ENCODE results near the gene ZNF783. TPM values are rescaled to one million over a fixed set of nuclear protein-coding genes. Genes with fewer than 3 reads are reported as not detected.
A peak's percentile ranks its signal among the peaks of the same experiment; 100 is the strongest.

The ZNF783 gene
- total and polyA plus RNA-seq, 8 donors = 11.5 to 21.9 (median 16.2) TPM

- ATAC-seq (no peak), DNase-seq (no peak)
- no peaks in the 10 kb centered on the region for H3K4me1 ChIP-seq
- no peak overlapping the region for H3K27ac ChIP-seq
- intact Hi-C loops (cut with DNase I) = no loop called here
- TF ChIP-seq CTCF (IDR thresholded peaks at IDR 0.05) = no peak
- H3K36me3 ChIP-seq = peaks cover 0 to 27% of the 10 kb centered on the region in 2 donors
- H3K27me3 ChIP-seq = no peaks in the 10 kb centered on the region
- no peaks in the 10 kb centered on the region for H3K9me3 ChIP-seq
- no peak overlapping the region for H3K4me3 ChIP-seq
Measured at GRCh38 chr7:149293946-149294633, 32.1 kb downstream of the ZNF783 start.

- no peak for TF ChIP-seq CTCF (IDR thresholded peaks at IDR 0.05)
- Histone ChIP-seq H3K4me3 (no peak overlapping the region), H3K36me3 (peaks cover 0 to 22% of the 10 kb centered on the region in 2 donors), H3K27me3 (no peaks in the 10 kb centered on the region), H3K27ac (no peak overlapping the region), H3K4me1 (no peaks in the 10 kb centered on the region), H3K9me3 (no peaks in the 10 kb centered on the region)
- intact Hi-C loops (cut with DNase I) = no loop called here
- ATAC-seq = no peak
- peak in 1 of 4 donors; percentile 19 for DNase-seq
Measured at GRCh38 chr7:149294634-149295480, 32.9 kb downstream of the ZNF783 start.

DNA sequence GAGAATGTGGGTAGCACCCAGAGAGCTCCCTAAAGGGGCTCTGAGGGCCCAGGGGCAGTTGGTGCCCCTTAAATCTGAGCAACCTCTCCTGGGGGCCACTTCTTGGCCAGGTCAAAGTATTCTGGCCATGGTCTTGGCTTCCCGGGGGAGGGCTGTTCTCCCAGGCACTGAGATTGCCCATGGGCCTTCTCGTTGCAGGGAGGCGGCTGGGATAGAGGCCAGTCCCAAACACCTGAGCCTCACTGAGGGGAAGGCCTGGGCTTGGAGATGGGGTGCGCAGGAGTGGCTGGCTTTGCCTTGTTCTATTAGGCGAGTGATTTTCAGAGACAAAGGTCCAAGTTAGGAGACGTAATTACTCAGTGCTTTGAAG, 33.5 kb downstream of the ZNF783 start:
- no peak overlapping the region for H3K27ac ChIP-seq
- H3K36me3 ChIP-seq = peaks cover 0 to 20% of the 10 kb centered on the region in 2 donors
- no peak overlapping the region for H3K4me3 ChIP-seq
- no peaks in the 10 kb centered on the region for H3K9me3 ChIP-seq
- DNase-seq (peak in 1 of 4 donors; percentile 4), ATAC-seq (no peak)
- no peaks in the 10 kb centered on the region for H3K27me3 ChIP-seq
- H3K4me1 ChIP-seq = no peaks in the 10 kb centered on the region
- no peak for TF ChIP-seq CTCF (IDR thresholded peaks at IDR 0.05)
- intact Hi-C loops (cut with DNase I) = no loop called here

DNA sequence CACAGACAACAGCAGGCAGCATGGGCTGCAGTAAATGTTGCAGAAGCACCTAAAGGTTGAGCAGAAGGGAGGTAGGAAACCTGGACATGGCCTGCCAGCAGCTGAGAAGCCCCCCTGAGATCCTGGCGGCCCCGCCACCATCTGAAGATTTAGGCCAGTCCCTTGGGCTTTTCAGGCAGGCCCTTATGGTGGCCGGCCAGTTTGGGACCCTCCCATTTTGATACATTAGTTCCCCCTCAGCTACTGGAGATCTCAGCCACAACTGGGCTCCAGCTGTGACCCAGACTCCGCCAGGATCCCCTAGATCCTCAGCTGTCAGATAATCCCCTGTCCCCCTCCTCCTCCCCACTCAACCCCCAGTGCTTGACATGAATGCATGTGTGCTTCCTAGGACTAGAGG, 34.4 kb downstream of the ZNF783 start:
- no peak for DNase-seq
- no peak for ATAC-seq
- no peak overlapping the region for H3K27ac ChIP-seq
- H3K9me3 ChIP-seq = no peaks in the 10 kb centered on the region
- H3K4me1 ChIP-seq = no peaks in the 10 kb centered on the region
- H3K4me3 ChIP-seq = no peak overlapping the region
- H3K27me3 ChIP-seq = no peaks in the 10 kb centered on the region
- peaks cover 0 to 20% of the 10 kb centered on the region in 2 donors for H3K36me3 ChIP-seq
- TF ChIP-seq CTCF (IDR thresholded peaks at IDR 0.05) = no peak
- intact Hi-C loops (cut with DNase I) = no loop called here

- Histone ChIP-seq H3K9me3 (no peaks in the 10 kb centered on the region), H3K4me1 (no peaks in the 10 kb centered on the region), H3K27me3 (no peaks in the 10 kb centered on the region), H3K27ac (no peak overlapping the region), H3K36me3 (peaks cover 0 to 20% of the 10 kb centered on the region in 2 donors), H3K4me3 (no peak overlapping the region)
- intact Hi-C loops (cut with DNase I) = no loop called here
- TF ChIP-seq CTCF (IDR thresholded peaks at IDR 0.05) = no peak
- no peak for DNase-seq
- no peak for ATAC-seq
Measured at GRCh38 chr7:149297034-149297755, 35.2 kb downstream of the ZNF783 start.
